ENCODE results near the gene ABCF1.

The ABCF1 gene

GRCh38 chr6:30560930-30561329 is 10.3 kb upstream of the ABCF1 start:
- no CpG with 5 or more reads among the region's 3 CpGs for WGBS, 2 experiments (ENCODE audit: insufficient coverage in 2 of 2)
- H3K9me3 ChIP-seq (ENCODE audit: control insufficient read depth, low read length): no peaks in the 10 kb centered on the region
- H3K4me3 ChIP-seq (ENCODE audit: extremely low read depth, insufficient read depth, low read length, poor library complexity, severe bottlenecking): no peak overlapping the region
- peaks cover 5% of the 10 kb centered on the region for H3K4me1 ChIP-seq (ENCODE audit: control insufficient read depth, insufficient read depth, low read length, poor library complexity, severe bottlenecking)
- peaks cover 49% of the 10 kb centered on the region for H3K36me3 ChIP-seq (ENCODE audit: control insufficient read depth, insufficient read depth, low read length)
- no peak overlapping the region for H3K27ac ChIP-seq (ENCODE audit: low read depth, low read length, severe bottlenecking)

DNA sequence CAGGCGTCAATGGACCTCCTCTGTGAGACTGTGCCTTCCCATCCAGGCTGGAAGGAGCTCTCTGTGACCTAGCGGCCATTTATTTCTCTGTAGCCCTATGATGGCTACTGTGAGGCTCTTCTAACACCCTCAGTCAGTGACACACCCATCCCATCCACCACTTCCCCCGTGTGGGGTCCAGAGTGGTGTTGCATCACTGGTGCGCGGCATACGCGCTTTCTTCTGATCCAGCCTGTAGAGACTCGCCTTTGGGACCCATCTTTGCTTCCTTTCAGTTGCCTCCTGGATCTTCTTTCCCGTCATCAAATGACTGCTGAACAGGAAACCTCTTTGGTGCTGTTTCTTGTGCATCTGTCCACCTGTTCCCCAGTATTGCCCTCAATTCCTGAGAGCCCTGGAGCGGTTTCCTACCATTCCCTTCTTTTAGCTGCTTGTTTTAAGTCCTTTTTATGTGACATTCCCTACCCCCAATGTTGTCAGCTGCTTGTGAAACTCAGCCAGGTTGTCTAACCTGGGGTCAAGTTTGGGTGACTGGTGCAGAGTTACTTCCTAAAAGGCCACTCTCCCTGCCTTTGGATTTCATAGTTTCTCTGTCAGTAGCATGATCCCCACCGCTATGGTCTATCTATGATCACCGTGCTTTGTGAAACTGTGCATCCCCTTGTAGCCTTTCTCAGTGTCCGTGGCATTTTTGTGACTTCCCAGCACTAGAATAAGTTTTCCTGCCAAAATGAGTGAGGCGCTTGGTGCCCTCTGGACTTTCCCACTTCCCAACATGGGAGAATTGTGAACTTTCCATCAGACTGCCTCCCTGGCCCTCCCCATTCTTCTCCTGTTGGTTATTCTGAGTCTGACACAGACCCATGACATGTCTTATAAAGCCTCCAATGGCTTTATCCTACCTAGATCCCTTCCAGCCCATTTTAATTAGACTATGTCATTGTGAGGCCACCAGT is 8.5 kb upstream of the ABCF1 start:
- Histone ChIP-seq H3K4me1 (ENCODE audit: control insufficient read depth, insufficient read depth, low read length, poor library complexity, severe bottlenecking) (peaks cover 5% of the 10 kb centered on the region), H3K36me3 (ENCODE audit: control insufficient read depth, insufficient read depth, low read length) (peaks cover 49% of the 10 kb centered on the region), H3K27ac (ENCODE audit: low read depth, low read length, severe bottlenecking) (no peak overlapping the region), H3K4me3 (ENCODE audit: extremely low read depth, insufficient read depth, low read length, poor library complexity, severe bottlenecking) (no peak overlapping the region), H3K9me3 (ENCODE audit: control insufficient read depth, low read length) (no peaks in the 10 kb centered on the region)
- WGBS, 2 experiments (ENCODE audit: insufficient coverage in 2 of 2): 93% methylated on average over 14 of the region's 14 CpGs

DNA sequence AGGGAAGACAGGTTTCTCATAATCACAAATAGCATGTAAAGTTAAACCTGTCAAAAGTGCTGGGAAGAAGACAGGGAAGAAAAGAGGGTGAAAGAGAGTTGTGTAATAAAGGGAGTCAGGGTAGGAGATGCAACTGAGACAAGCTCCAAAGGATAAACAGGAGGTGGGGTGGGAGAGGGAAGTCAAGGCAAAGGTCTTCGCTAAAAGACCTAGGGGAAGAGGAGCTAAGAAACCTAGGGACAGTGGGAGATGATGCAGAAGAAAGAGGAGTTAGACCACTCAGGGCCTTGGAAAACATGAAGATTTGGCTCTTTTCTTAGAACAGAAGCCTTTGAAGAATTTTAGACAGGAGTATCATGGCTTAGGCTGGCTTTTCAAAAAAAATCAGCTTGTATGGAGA is 7.1 kb upstream of the ABCF1 start:
- H3K9me3 ChIP-seq (ENCODE audit: control insufficient read depth, low read length): no peaks in the 10 kb centered on the region
- H3K27ac ChIP-seq (ENCODE audit: low read depth, low read length, severe bottlenecking): no peak overlapping the region
- no peak overlapping the region for H3K4me3 ChIP-seq (ENCODE audit: extremely low read depth, insufficient read depth, low read length, poor library complexity, severe bottlenecking)
- no peaks in the 10 kb centered on the region for H3K4me1 ChIP-seq (ENCODE audit: control insufficient read depth, insufficient read depth, low read length, poor library complexity, severe bottlenecking)
- peaks cover 43% of the 10 kb centered on the region for H3K36me3 ChIP-seq (ENCODE audit: control insufficient read depth, insufficient read depth, low read length)
- 93 to 100% methylated on average over 1 of the region's 1 CpG for WGBS, 2 experiments (ENCODE audit: insufficient coverage in 2 of 2)

DNA sequence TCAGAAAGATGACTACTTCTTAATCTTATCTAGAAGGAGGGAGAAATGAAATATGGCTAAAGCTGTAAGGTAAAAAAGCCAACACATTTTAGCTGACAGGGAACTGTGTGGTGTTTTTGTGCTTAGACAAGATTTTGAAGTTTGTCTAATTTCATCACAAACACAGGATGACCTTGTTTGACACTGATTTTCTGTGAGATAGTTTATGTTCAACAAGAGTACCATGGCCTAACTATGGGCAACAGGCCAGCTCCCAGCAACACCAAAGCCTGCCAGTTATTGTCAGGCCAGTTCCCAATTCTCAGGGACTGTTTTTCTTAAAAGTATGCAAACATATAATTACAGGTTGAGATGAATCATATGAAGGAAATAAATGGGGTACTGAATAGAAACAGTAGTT is 5.5 kb upstream of the ABCF1 start:
- Histone ChIP-seq H3K36me3 (ENCODE audit: control insufficient read depth, insufficient read depth, low read length) (peaks cover 38% of the 10 kb centered on the region), H3K27ac (ENCODE audit: low read depth, low read length, severe bottlenecking) (no peak overlapping the region), H3K4me1 (ENCODE audit: control insufficient read depth, insufficient read depth, low read length, poor library complexity, severe bottlenecking) (no peaks in the 10 kb centered on the region), H3K4me3 (ENCODE audit: extremely low read depth, insufficient read depth, low read length, poor library complexity, severe bottlenecking) (no peak overlapping the region), H3K9me3 (ENCODE audit: control insufficient read depth, low read length) (no peaks in the 10 kb centered on the region)

DNA sequence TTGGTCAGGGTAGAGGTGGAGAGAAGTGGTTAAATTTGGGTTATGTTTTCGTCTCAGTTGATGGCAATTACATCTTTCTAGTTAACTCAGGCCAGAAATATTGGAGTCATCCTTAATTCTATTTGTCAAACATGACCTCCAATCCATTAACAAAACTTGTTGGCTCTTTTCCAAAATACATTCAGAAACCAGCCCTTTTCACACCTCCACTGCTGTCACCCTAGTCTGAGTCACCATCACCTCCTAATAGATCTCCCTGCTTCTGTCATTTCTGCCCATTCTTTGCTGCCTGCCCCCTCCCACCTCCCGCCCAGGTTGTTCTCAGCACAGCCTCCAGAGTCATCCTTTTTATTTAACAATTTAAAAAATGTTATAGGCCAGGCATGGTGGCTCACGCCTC is 3.0 kb upstream of the ABCF1 start:
- Histone ChIP-seq H3K4me3 (ENCODE audit: extremely low read depth, insufficient read depth, low read length, poor library complexity, severe bottlenecking) (no peak overlapping the region), H3K9me3 (ENCODE audit: control insufficient read depth, low read length) (no peaks in the 10 kb centered on the region), H3K27ac (ENCODE audit: low read depth, low read length, severe bottlenecking) (no peak overlapping the region), H3K36me3 (ENCODE audit: control insufficient read depth, insufficient read depth, low read length) (peaks cover 19% of the 10 kb centered on the region), H3K4me1 (ENCODE audit: control insufficient read depth, insufficient read depth, low read length, poor library complexity, severe bottlenecking) (peaks cover 8% of the 10 kb centered on the region)
- 60 to 88% methylated on average over 1 of the region's 3 CpGs for WGBS, 2 experiments (ENCODE audit: insufficient coverage in 2 of 2)

- H3K36me3 ChIP-seq (ENCODE audit: control insufficient read depth, insufficient read depth, low read length): peaks cover 20% of the 10 kb centered on the region
- no peaks in the 10 kb centered on the region for H3K9me3 ChIP-seq (ENCODE audit: control insufficient read depth, low read length)
- peak overlapping the region; percentile 76 for H3K4me3 ChIP-seq (ENCODE audit: extremely low read depth, insufficient read depth, low read length, poor library complexity, severe bottlenecking)
- 87 to 90% methylated on average over 1 of the region's 1 CpG for WGBS, 2 experiments (ENCODE audit: insufficient coverage in 2 of 2)
- no peak overlapping the region for H3K27ac ChIP-seq (ENCODE audit: low read depth, low read length, severe bottlenecking)
- H3K4me1 ChIP-seq (ENCODE audit: control insufficient read depth, insufficient read depth, low read length, poor library complexity, severe bottlenecking): peaks cover 8% of the 10 kb centered on the region
Observed at GRCh38 chr6:30570263-30570662, 979 bp upstream of the ABCF1 start.

- H3K4me3 ChIP-seq (ENCODE audit: extremely low read depth, insufficient read depth, low read length, poor library complexity, severe bottlenecking): peak overlapping the region; percentile 76
- no peaks in the 10 kb centered on the region for H3K9me3 ChIP-seq (ENCODE audit: control insufficient read depth, low read length)
- 11 to 16% methylated on average over 13 of the region's 18 CpGs for WGBS, 2 experiments (ENCODE audit: insufficient coverage in 2 of 2)
- H3K4me1 ChIP-seq (ENCODE audit: control insufficient read depth, insufficient read depth, low read length, poor library complexity, severe bottlenecking): peaks cover 8% of the 10 kb centered on the region
- H3K36me3 ChIP-seq (ENCODE audit: control insufficient read depth, insufficient read depth, low read length): peaks cover 24% of the 10 kb centered on the region
- no peak overlapping the region for H3K27ac ChIP-seq (ENCODE audit: low read depth, low read length, severe bottlenecking)
Observed at GRCh38 chr6:30570740-30571074, 535 bp upstream of the ABCF1 start.

GRCh38 chr6:30571762-30572082 is 480 bp downstream of the ABCF1 start:
- Histone ChIP-seq H3K27ac (ENCODE audit: low read depth, low read length, severe bottlenecking) (peak overlapping the region; percentile 86), H3K36me3 (ENCODE audit: control insufficient read depth, insufficient read depth, low read length) (peaks cover 34% of the 10 kb centered on the region)

DNA sequence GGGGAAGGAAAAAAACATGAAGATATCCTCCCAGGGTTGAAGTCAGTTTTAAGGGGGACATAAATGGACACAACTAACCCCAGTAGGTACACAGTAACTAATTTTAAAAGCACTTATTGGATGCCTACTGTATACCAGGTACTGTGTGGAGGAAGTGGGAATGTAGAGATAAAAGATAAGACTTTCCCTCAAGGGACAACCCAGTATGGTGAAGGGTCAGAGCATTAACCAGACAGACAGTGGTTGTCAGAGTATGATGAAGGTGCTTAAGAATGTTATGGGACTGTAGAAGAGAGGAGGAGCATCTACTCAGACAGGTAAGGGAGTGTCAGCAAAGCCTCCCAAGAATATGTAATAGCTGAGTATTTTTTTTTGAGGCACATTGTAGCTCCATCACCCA is 906 bp downstream of the ABCF1 start:
- Histone ChIP-seq H3K4me3 (ENCODE audit: extremely low read depth, insufficient read depth, low read length, poor library complexity, severe bottlenecking) (peak overlapping the region; percentile 76), H3K27ac (ENCODE audit: low read depth, low read length, severe bottlenecking) (peak overlapping the region; percentile 86), H3K4me1 (ENCODE audit: control insufficient read depth, insufficient read depth, low read length, poor library complexity, severe bottlenecking) (peaks cover 8% of the 10 kb centered on the region), H3K36me3 (ENCODE audit: control insufficient read depth, insufficient read depth, low read length) (peaks cover 38% of the 10 kb centered on the region), H3K9me3 (ENCODE audit: control insufficient read depth, low read length) (no peaks in the 10 kb centered on the region)

More at GRCh38 chr6:30571762-30572082, 480 bp downstream of the ABCF1 start:
- Histone ChIP-seq H3K4me1 (ENCODE audit: control insufficient read depth, insufficient read depth, low read length, poor library complexity, severe bottlenecking) (peaks cover 8% of the 10 kb centered on the region), H3K4me3 (ENCODE audit: extremely low read depth, insufficient read depth, low read length, poor library complexity, severe bottlenecking) (peak overlapping the region; percentile 76), H3K9me3 (ENCODE audit: control insufficient read depth, low read length) (no peaks in the 10 kb centered on the region)
- WGBS, 2 experiments (ENCODE audit: insufficient coverage in 2 of 2): 0% methylated on average over 1 to 3 of the region's 8 CpGs

- peaks cover 48% of the 10 kb centered on the region for H3K36me3 ChIP-seq (ENCODE audit: control insufficient read depth, insufficient read depth, low read length)
- H3K4me3 ChIP-seq (ENCODE audit: extremely low read depth, insufficient read depth, low read length, poor library complexity, severe bottlenecking): no peak overlapping the region
- no peak overlapping the region for H3K27ac ChIP-seq (ENCODE audit: low read depth, low read length, severe bottlenecking)
- peaks cover 8% of the 10 kb centered on the region for H3K4me1 ChIP-seq (ENCODE audit: control insufficient read depth, insufficient read depth, low read length, poor library complexity, severe bottlenecking)
- 87 to 88% methylated on average over 4 of the region's 4 CpGs for WGBS, 2 experiments (ENCODE audit: insufficient coverage in 2 of 2)
- no peaks in the 10 kb centered on the region for H3K9me3 ChIP-seq (ENCODE audit: control insufficient read depth, low read length)
Observed at GRCh38 chr6:30573113-30573512, 1.9 kb downstream of the ABCF1 start.

- Histone ChIP-seq H3K27ac (ENCODE audit: low read depth, low read length, severe bottlenecking) (no peak overlapping the region), H3K4me3 (ENCODE audit: extremely low read depth, insufficient read depth, low read length, poor library complexity, severe bottlenecking) (no peak overlapping the region), H3K36me3 (ENCODE audit: control insufficient read depth, insufficient read depth, low read length) (peaks cover 91% of the 10 kb centered on the region), H3K4me1 (ENCODE audit: control insufficient read depth, insufficient read depth, low read length, poor library complexity, severe bottlenecking) (no peaks in the 10 kb centered on the region), H3K9me3 (ENCODE audit: control insufficient read depth, low read length) (no peaks in the 10 kb centered on the region)
- WGBS, 2 experiments (ENCODE audit: insufficient coverage in 2 of 2): 93 to 95% methylated on average over 6 of the region's 8 CpGs
Observed at GRCh38 chr6:30578051-30578450, 6.8 kb downstream of the ABCF1 start.

Data from mesodermal cell (in vitro differentiated cells).